NCI-H2196 treated with DMSO at 0.1 percent for 48 hours (cell line): ENCODE data around the gene YBEY.
A peak's percentile ranks its signal among the peaks of the same experiment; 100 is the strongest.

ENCODE experiments used
- DNase-seq: peaks from one replicate; lab custom pipeline; 2025; ENCODE audit not compliant: unreplicated experiment; lab: John Stamatoyannopoulos, UW

Gene YBEY

DNA sequence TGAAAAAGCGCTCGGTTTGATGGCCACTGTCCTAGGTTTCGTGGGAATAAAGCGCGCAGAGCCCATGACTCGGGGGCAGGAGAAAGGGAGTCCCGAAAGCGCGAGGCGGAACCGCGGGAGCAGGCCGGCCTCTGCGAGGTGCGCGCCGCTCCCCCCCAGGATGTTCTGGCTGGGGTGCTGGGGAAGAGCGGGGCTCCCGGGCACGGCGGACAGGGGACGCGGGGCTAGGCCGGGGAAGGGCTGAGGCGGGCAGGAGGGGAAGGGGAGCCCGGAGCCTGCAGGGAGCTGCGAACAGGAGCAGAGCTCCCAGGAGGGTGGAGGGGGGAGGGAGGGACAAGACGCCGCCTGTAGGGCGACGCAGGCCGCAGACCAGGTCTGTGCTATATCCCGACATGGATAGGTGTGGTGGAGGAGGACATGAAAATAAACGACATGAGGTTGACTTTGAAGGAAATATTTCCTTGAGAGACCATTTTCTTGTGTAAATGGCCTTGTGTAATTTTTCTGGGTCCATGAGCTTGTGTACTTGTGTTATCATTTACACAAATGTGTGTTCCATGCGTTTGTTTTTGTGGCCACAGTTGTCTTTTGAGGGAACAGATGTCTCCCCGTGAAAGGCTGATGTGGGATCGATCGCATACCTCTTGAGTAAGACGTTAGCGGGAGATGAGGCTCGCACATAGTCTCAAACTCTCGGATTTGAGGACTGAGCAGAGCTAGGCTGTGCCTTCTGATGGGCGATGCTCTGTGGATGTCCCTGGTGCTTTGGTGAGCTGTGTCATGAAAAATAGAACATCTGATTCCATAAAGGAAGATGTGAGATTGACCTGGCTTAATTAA, 39.2 kb downstream of the YBEY start:
- peak; percentile 26 for DNase-seq

DNA sequence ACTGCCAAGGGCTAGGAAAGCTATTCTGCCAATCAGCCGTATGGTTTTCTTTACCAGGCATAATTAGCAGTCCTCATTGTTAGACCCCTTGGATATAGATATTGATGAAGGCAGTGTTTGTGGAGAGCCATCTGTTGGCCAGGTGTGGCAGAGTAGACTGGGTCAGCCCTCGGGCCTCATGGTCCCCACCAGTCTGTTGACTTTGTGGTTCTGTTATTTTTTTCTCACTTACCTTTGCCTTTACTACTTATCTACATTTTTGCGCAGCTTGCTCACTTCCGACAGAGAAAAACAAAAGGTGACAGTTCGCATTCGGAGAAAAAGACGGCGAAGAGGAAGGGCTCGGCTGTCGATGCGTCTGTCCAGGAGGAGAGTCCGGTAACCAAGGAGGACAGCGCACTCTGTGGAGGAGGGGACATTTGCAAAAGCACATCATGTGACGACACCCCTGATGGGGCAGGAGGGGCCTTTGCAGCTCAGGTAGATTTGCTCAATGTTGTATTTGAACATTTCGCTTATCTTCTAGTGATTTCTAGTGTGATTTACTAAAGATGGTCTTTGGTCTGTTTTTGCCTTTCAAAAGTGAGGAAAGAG, 40.1 kb downstream of the YBEY start:
- DNase-seq, result no peak

DNA sequence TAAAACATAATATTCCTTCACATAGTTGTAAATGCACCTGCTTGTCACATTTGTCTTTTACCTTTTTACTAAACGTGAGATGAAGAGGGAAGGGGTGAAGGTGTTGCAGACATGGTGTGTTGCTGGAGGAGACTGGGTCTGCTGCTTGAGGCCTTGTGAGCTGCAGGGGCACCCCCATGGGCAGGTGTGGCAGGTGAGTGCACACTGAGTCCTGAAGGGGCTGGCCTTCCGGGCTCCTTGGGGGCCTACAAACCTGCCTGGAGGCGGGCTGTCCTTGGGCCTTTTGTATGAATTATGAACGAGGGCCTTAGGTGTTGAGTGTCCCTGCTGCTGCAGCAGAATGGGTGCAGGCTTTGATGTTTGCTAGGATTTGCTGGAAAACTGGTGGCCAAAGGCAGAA, 41.6 kb downstream of the YBEY start:
- DNase-seq, result no peak

DNA sequence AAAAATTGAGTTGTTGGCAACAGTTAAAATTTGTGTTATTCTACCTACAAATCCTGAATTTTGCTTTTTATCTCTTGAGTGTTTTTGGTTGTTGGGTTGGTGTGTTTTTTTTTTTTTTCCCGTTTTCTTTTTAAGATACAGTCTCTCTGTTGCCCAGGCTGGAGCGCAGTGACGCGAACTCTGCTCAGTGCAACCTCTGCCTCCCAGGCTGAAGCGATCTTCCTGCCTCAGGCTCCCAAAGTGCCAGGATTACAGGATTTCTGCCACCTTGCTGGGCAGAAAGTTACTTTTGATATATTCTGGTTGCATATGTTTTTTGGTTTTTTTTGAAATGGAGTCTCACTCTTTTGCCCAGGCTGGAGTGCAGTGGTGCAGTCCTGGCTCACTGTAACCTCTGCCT, 42.0 kb downstream of the YBEY start:
- no peak for DNase-seq

GRCh38 chr21:46329796-46330195, 43.7 kb downstream of the YBEY start:
- DNase-seq, result no peak

- no peak for DNase-seq
Observed at GRCh38 chr21:46334351-46335140, 48.4 kb downstream of the YBEY start.

GRCh38 chr21:46336603-46337002, 50.5 kb downstream of the YBEY start:
- DNase-seq, result no peak

- DNase-seq, result no peak
Observed at GRCh38 chr21:46340998-46341397, 54.9 kb downstream of the YBEY start.

GRCh38 chr21:46344219-46344915, 58.2 kb downstream of the YBEY start:
- no peak for DNase-seq

DNA sequence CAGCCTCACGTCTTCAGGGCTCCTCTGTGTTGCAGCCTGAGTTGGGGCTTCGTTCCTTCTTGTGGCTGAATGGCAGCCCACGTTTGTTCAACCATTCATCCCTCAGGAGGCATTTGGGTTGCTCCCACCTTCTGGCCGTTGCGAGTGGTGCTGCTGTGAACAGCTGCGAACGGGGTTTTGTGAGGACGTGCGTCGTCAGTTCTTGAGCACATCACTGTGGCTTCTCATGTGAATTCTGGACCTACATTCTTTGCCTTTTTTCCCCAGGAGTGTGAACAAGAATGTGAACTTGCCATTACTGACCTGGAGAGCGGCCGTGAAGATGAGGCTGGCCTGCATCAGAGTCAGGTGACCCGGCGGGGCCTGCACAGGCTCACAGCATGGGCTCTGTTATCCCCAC, 59.7 kb downstream of the YBEY start:
- DNase-seq, result no peak

DNA sequence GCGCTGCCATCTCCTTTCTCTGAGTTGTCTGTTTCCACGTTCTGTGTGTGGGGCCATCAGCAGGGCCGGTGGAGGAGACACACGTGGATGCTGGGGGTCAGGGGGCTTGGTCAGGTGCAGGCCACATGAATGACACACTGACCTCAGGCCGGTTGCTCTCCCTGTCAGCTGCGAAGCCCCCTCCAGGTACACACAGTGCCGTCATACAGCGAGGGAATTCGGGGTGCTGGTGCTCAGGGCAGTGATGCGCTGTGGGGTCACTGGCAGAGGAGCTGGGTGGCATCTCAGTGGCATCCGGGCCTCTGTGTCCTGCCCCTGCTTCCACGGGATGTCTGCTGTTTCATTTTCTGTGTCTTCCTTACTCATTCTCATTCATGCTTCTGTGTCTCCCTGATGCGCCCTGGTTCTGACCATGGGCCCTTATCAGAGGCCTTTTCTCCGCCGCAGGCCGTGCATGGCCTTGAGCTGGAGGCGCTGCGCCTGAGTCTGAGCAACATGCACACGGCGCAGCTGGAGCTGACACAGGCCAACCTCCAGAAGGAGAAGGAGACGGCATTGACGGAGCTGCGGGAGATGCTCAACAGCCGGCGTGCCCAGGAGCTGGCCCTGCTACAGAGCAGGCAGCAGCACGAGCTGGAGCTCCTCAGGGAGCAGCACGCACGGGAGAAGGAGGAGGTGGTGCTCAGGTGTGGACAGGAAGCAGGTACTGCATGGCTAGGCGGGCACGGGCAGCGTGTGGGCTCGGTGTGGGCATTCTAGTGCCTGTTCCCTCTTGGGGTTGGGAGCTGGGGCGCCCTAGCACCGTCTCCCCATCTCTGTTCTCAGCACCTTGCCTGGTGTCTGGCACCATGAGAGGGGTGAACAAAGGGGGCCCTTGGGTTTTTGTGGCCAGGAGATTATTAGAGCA, 60.4 kb downstream of the YBEY start:
- DNase-seq, result no peak

GRCh38 chr21:46347203-46347550, 61.0 kb downstream of the YBEY start:
- DNase-seq, result no peak
